Right renal cortex interstitium (tissue), 3 donors: ENCODE measurements around the gene TBCK. TPM values are rescaled to one million over a fixed set of nuclear protein-coding genes. Genes with fewer than 3 reads are reported as not detected.

Experiments
- DNase-seq, 3 donors: peaks; one replicate each; pipeline ENCODE4 v3.0.0-alpha.2; 2013; ENCODE audit warnings: low read depth in 3 of 3, low spot score in 2 of 3
- polyA plus RNA-seq, 3 donors: library from polyadenylated mRNA; unstranded; fragments of 120-200 nt; gene quantifications; one replicate each; pipeline ENCODE4 v1.2.1, GENCODE V29; 2013; ENCODE audit not compliant: insufficient read length in 3 of 3

TBCK gene
- polyA plus RNA-seq, result 10 to 100 TPM; 56.0 to 63.6 (median 58.7) TPM

GRCh38 chr4:106315968-106316772, at the start of gene TBCK, which contains the start of gene AIMP1:
TSS of gene TBCK (minus strand) at chr4:106316209. CDS start at chr4:106308960, 7,249 bp downstream.
TSS of gene AIMP1 (plus strand) at chr4:106316550. CDS start at chr4:106325010, 8,460 bp downstream.
- peak; percentile 94 to 97 (median 95) for DNase-seq

GRCh38 chr4:106365613-106366012, 49.6 kb upstream of the TBCK start:
- DNase-seq, result no peak

- no peak for DNase-seq
These were observed 48.3 kb upstream of the TBCK start for GRCh38 chr4:106364282-106364681.

GRCh38 chr4:106362086-106362825, 46.2 kb upstream of the TBCK start:
- no peak for DNase-seq

- no peak for DNase-seq
These were observed 42.9 kb upstream of the TBCK start for GRCh38 chr4:106358899-106359298.

- no peak for DNase-seq
These were observed 39.2 kb upstream of the TBCK start for GRCh38 chr4:106355193-106355592.

GRCh38 chr4:106353786-106354185, 37.8 kb upstream of the TBCK start:
- DNase-seq, result no peak

- no peak for DNase-seq
These were observed 35.0 kb upstream of the TBCK start for GRCh38 chr4:106351016-106351415.

GRCh38 chr4:106347167-106347566, 31.2 kb upstream of the TBCK start:
- no peak for DNase-seq

- DNase-seq, result no peak
These were observed 28.6 kb upstream of the TBCK start for GRCh38 chr4:106344647-106344970.

- DNase-seq, result no peak
These were observed 28.0 kb upstream of the TBCK start for GRCh38 chr4:106343865-106344646.

- DNase-seq, result no peak
These were observed 24.8 kb upstream of the TBCK start for GRCh38 chr4:106340774-106341173.

- no peak for DNase-seq
These were observed 23.4 kb upstream of the TBCK start for GRCh38 chr4:106339431-106339830.

GRCh38 chr4:106338671-106339070, 22.7 kb upstream of the TBCK start:
- DNase-seq, result no peak

- DNase-seq, result no peak
These were observed 21.9 kb upstream of the TBCK start for GRCh38 chr4:106337916-106338315.

- DNase-seq, result no peak
These were observed 20.6 kb upstream of the TBCK start for GRCh38 chr4:106336618-106337017.

- DNase-seq, result no peak
These were observed 18.9 kb upstream of the TBCK start for GRCh38 chr4:106334741-106335470.

- DNase-seq, result no peak
These were observed 17.2 kb upstream of the TBCK start for GRCh38 chr4:106333186-106333585.

- no peak for DNase-seq
These were observed 13.1 kb upstream of the TBCK start for GRCh38 chr4:106329041-106329618.

GRCh38 chr4:106325800-106326199, 9.8 kb upstream of the TBCK start:
- DNase-seq, result no peak
